GM21526 (cell line): Measurements from ENCODE around the gene CTSH.
"Not testable (repeated sequence)": the region's sequence is repeated elsewhere in the genome, so short reads cannot be mapped to it uniquely, and the experiment has no call there.

Source experiments
- ATAC-seq: cut with Tn5 transposase; IDR thresholded peaks from one replicate; pipeline ENCODE4 v1.9.1; 2021; ENCODE audit warnings: moderate library complexity; ENCODE audit not compliant: unreplicated experiment, low FRiP score

Gene CTSH

DNA sequence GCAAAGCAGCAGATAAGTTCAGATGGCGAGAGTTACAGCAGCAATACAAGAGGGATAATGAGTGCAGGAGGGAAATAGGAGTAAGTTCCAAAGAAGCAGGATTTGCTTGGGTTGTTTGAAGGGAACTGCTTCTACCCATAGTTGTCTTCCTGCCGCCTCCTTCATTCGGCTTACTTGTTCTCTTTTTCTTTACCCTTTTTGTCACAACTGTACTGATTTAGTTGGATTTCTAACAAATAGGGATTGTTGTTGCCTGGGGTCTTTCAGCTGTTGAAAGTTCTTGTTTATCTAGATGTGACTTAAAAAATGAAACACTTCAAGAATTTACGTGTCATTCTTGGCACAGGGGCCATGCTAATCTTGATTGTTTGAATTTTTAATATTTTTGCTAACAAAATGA is 46.3 kb downstream of the CTSH start:
- no peak for ATAC-seq

DNA sequence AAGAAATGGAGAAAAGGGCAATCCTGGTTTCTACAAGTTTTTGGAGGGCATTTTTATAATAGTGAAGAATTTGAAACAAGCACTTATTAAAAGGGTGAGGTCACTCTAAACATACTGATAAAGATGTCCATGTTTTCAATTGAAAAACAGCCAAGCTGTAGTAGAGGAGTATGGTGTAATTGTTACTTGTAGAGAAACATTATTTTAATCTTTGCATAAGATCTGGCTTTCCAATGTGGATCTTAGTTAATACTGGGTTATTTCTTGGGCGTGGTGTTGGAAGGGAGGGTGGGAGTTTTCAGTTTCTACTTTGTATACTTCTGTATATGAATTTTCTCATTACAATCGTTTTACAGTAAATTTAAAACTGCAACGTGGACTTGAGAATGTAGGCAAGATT is 49.4 kb downstream of the CTSH start:
- ATAC-seq, result no peak

DNA sequence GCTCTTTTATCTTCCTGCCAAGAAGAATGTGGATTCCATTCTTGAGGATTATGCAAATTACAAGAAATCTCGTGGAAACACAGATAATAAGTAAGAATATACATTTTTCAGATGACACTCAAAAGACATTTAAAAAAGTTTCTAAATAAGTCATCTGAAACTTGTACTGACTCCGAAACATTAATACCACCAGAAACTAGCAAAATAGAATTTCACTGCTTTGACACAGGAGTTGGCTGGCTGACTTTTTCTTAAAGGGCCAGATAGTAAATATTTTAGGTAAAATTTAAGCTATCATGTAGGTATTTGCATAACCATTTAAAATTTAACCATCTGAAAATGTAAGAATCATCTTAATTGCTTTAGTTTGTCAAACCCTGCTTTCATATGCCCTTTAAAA is 51.3 kb downstream of the CTSH start:
- no peak for ATAC-seq

DNA sequence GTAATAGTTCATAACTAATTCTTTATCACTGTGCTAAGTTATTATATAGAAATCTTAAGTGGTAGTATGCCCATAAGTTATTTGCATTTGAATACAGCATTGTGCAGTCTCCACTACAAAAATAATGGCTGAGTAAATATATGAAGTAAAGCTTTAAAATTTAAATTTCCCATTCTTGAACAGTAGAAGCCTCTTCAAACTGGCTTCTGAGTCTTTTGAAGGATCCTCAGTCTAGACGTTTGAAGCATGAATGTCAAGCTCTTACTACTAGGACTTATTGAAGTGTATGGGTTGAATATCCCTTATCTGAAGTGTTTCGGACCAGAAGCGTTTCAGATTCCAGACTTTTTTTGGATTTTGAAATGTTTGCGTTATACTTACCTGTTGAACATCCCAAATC is 55.8 kb downstream of the CTSH start:
- ATAC-seq, result no peak

DNA sequence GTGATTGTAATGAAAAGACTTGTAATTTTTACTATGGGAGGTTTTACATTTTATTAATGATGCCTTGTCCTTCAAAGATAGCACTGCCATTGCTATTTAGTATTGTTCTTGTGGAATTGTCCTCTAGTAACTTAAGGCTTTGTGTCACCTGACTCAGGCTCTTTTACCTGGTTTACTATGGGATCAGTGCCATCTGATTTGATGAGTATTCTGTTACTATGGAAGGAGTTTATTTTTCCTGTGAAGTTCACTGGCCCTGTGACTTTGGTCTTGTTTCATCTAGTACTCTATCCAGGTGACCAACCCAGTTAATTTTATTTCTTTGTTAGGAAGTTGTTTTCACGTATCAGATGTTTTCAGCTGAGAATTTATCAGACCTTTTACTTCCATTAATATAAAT is 63.2 kb downstream of the CTSH start:
- no peak for ATAC-seq

DNA sequence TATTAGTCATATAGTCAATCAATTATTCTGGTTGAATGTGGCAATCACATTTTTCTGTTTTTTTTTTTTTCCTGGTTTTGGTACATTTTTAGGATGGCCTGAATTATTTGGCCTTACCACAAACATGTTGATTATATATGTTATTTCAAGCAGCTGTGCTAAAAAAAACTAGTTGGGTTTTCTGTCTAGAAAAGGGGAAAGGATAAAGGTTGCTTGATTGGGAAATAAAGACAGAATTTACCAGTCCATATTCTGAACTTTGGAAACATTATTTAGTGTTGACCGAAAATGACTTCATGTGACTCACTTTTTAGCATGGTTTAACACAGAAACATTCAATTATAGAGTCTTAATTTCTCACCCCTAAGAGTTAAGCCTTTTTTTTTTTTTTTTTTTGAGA is 64.0 kb downstream of the CTSH start:
- no peak for ATAC-seq

DNA sequence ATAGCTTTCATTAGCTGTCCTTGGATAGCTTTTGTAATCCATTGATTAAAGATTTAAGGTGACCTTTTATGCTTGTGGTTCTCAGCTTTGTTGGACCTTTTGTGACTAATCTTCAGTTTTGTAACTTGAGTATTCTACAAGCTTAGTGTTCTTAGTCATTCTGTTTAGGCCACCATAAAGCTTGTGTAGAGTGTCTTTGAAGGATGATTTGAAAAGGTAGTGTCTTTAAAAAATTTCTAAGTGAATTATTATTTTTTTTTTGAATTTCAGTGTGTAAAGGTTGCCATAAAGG is 64.7 kb downstream of the CTSH start:
- no peak for ATAC-seq

DNA sequence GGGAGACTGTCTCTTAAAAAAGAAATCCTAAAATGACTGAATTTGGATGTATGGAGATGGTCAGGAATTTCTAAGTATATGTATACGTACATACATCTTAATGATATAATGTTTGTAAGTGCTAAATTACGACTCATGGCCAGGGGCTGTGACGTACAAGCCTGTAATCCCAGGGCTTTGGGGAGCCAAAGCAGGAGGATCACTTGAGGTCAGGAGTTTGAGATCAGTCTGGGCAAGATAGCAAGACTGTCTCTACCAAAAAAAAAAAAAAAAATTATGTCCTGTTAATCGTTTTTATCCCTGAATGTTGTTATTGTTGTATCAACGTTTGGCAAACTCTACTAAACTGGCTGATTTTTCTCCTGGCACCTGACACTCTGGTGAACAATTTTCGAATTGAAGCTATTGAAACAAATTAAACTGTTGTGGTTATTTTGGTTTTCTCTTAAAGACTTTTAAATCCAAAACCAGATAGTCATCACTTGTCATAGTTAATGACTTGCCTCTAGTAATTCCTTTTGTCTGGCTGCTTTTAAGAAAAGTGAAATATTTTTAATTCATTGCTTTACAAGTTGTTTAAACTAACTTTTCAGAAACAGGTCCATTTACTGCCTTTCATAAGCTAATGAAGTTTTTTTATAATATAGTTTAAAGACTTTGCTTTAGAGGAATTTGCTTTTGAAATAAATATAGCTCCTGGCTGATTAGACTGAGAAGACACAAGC is 65.2 kb downstream of the CTSH start:
- ATAC-seq, result no peak

DNA sequence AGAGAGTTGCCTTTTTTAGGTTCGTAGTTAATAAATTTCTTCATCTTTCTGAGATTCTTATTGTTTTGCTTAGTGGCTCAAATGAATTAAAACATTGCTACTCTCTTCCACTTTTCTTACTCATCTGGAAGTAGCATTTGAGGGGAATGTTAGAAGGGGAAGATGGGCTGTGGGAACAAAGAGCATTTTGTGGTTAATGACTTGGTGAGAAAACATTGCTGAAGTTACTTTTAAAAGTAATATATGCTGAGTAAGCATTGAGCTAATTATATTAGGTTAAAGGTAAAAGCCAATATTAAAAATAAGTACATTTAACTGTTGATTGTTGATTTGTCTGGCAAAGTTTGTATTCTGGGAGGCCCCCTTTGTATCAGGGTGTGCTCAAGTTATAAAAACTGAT is 66.5 kb downstream of the CTSH start:
- no peak for ATAC-seq

DNA sequence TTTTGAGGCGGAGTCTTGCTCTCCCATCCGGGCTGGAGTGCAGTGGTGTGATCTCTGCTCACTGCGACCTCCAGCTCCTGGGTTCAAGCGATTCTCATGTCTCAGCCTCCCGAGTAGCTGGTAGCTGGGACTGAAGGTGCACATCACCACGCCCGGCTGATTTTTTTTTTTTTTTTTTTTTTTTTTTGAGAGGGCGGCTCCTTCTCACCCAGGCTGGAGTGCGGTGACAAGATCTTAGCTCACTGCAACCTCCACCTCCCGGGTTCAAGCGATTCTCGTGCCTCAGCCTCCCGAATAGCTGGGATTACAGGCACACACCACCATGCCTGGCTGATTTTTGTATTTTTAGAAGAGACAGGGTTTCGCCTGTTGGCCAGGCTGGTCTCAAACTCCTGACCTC is 67.9 kb downstream of the CTSH start:
- ATAC-seq, result not testable (repeated sequence)

DNA sequence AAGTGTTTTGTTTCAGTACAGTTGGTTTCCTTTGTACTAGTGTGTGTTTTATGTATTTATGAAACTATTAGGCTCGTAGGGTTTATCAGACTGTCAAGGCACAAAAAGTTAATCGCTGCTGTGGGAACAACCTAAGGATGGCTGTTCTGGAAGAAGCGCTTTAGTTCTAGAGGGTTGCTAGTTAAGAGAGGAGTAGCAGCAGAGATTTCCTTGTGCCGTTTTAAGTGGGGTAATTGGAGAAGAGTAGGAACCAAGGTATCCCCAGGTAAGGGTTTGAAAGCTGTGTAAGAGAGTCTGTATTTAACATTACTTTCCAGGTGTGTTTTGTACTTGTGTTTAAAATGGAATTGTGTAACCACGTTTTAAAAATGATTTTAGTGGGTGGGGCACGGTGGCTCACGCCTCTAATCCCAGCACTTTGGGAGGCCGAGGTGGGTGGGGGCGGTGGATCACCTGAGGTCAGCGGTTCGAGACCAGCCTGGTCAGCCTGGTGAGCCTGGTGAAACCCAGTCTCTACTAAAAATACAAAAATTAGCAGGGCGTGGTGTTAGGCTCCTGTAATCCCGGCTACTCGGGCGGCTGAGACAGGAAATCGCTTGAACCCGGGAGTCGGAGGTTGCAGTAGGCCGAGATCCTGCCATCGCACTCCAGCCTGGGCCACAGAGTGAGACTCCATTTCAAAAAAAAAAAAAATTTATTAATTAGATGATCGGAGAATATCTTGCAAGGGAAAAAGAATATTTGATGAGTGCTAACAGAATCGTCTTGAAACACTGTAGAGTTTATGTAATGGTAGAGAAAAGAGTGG is 69.5 kb downstream of the CTSH start:
- no peak for ATAC-seq

DNA sequence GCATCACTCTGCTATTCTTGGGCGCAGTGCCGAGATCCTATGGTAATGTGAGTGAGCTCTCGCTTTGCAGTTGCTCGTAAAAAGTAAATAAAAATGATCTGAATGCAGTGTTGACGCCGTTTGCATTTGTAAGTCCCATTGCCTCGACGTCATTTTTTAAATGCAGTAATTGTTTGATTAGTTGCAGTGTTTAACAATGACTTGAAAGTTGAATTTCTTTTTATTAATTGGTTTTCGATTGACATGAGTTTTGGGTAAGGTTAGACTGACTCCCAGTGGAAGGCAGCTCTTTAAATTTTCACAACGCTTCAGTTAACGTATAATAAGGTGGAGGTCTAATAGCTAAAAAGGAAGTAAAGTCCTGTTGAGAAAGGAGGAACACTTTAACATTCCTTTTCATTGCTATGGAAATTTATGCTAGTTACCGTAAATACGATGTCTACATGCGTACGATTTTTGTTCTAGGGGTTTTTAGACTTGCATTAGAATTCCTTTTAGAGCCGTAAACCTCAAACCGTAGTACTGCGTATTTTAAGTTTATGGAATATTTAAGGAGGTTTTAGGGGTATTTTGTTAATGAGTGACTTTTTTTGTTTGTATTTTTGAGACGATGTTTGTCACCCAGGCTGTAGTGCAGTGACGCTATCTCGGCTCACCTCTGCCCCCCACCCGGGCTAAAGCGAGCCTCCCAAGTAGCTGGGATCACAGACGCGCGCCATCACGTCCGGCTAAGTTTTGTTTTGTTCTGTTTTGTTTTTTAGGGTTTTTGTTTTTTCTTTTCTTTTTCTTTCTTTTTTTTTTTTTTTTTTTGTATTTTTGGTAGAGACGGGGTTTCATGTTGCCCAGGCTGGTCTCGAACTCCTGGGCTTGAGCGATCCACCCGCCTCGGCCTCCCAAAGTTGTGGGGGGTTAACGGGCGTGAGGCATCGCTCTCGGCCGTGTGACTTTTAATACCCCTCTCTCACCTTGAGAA is 70.8 kb downstream of the CTSH start:
- no peak for ATAC-seq

DNA sequence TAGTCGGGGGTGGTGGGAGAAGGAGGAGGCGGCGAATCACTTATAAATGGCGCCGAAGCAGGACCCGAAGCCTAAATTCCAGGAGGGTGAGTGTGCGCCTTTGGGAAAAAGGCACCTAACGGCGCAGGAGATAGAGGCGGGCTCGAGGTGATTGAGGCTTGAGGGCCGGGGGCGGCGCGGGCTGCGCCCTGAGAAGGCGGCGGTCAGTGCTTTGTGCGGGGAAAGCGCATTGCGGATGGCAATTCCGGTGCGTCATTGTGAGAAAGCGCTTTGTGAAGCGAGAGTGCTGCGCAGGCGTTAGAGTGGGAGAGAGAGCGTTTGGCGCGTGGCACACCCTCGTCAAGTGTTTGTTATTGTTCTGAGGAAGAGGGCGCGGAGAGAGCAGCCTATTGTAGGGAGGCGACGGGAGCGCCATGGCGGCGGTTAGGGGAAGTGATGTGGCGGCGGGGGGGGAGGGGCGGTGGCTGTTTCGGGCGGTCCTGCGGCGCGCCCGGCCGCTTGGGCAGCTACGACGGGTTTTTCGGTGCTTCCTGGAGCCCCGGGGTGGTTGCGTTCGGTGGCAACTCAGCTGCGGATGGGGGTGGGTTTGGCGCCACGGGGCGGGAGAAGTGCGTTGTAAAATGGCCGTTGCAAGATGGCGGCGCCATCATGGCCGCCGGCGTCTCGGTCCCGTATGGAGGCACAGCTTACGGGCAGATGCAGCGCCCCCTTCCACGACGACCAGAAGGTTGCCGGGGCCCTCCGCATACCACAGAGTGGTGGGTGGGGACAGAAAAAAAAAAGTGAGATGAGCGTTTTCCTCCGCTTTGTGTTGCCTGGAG is 71.7 kb downstream of the CTSH start:
- peak; percentile 68 for ATAC-seq

DNA sequence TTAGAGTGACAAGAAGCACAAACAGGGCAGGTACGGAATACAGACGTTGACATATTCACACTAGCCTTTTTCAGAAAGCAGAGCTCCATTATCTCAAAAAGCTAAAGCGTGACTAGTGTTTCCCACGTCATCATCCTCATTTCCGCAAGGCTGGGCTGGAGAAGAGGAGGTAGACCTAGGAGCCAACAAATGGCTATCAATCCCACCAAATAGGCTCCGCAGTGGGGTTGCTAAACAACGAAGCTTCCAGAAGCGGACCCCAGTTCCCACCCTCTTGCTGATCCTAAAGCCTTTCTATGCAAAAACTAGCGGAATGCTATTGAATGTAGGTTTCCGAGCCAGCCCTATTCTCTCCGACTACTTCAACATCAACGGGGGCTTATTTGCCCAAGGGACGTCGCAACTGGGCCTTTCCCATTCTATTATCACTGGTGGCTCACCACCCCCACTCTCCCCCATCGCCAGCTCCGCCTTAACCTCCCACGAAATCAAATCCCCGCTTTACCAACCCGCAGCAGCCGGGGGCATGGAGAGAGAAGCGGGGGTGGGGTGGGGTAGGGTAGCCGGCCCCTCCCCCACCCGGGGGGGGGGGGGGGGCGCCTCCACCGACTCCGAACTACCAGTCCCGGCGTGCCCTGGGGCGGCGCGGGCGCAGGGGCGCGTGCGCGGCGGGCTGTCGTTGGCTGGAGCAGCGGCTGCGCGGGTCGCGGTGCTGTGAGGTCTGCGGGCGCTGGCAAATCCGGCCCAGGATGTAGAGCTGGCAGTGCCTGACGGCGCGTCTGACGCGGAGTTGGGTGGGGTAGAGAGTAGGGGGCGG is 72.5 kb downstream of the CTSH start, which contains the start of gene MORF4L1:
TSS of gene MORF4L1 (plus strand) at position 736 of the 817 bp plus-strand sequence. CDS start 128 bp downstream, outside the sequence.
- ATAC-seq, result peak; percentile 71

DNA sequence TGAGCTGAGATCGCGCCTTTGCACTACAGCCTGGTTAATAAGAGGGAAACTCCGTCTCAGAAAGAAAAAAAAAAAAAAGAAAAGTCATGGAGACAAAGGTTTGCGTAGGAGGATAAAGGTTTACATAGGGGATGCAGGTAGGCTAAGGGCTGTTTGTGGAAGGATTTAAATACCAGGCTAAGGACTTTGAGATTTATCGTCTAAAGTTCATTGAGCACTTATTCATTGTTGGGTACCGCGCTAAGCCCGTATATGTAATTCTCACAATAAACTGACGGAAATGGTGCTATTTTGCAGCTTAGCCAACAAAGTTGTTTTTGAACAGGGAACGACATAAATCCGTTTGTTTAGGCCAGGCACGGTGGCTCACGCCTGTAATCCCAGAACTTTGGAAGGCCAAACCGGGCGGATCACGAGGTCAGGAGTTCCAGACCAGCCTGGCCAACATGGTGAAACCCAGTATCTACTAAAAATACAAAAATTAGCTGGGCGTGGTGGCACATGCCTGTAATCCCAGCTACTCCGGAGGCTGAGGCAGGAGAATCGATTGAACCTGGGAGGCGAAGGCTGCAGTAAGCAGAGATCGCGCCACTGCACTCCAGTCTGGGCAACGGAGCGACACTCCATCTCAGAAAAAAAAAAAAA is 73.2 kb downstream of the CTSH start:
- not testable (repeated sequence) for ATAC-seq
